ENCODE data around the gene NMUR2. TPM values are rescaled to one million over a fixed set of nuclear protein-coding genes. Genes with fewer than 3 reads are reported as not detected.

NMUR2 gene
- total RNA-seq, 3 donors from 2014 or later (not counting 1 experiment from before 2014, with no cell fraction given): not detected

- no peak for DNase-seq
- no peaks in the 10 kb centered on the region for H3K4me1 ChIP-seq (ENCODE audit: control insufficient read depth, insufficient read depth, low read length)
- H3K4me3 Mint-ChIP-seq: no peak overlapping the region
- no peak for TF ChIP-seq CTCF (IDR thresholded peaks at IDR 0.05)
- H3K27ac ChIP-seq (ENCODE audit: low read length): no peak overlapping the region
- no peaks in the 10 kb centered on the region for H3K27me3 ChIP-seq (ENCODE audit: control insufficient read depth, insufficient read depth, low read length)
- no peaks in the 10 kb centered on the region for H3K36me3 ChIP-seq (ENCODE audit: control insufficient read depth, insufficient read depth, low read length)
- H3K27ac Mint-ChIP-seq: no peak overlapping the region
- intact Hi-C loops (cut with micrococcal nuclease): no loop called here
- peaks cover 0 to 10% of the 10 kb centered on the region in 2 donors for H3K27me3 Mint-ChIP-seq (ENCODE audit: low read depth in 2 of 2)
- no peaks in the 10 kb centered on the region for H3K36me3 Mint-ChIP-seq
- H3K4me1 Mint-ChIP-seq: no peaks in the 10 kb centered on the region
- no peaks in the 10 kb centered on the region for H3K9me3 ChIP-seq (ENCODE audit: control insufficient read depth, insufficient read depth, low read length)
- H3K9me3 Mint-ChIP-seq: peaks cover 6 to 10% of the 10 kb centered on the region in 2 donors
- WGBS (ENCODE audit: insufficient coverage): no CpG with 5 or more reads among the region's 1 CpG
- H3K4me3 ChIP-seq (ENCODE audit: low read length): no peak overlapping the region
- ATAC-seq: no peak
Measured at GRCh38 chr5:152412129-152412528, 7.0 kb upstream of the NMUR2 start.

GRCh38 chr5:152406082-152406481 is 1.0 kb upstream of the NMUR2 start:
- H3K27ac ChIP-seq (ENCODE audit: low read length): no peak overlapping the region
- H3K9me3 Mint-ChIP-seq: peaks cover 0 to 3% of the 10 kb centered on the region in 2 donors
- no peak overlapping the region for H3K27ac Mint-ChIP-seq
- H3K27me3 Mint-ChIP-seq (ENCODE audit: low read depth in 2 of 2): peaks cover 2 to 17% of the 10 kb centered on the region in 2 donors
- TF ChIP-seq CTCF (IDR thresholded peaks at IDR 0.05): no peak
- 83% methylated on average over 1 of the region's 1 CpG for WGBS (ENCODE audit: insufficient coverage)
- no peaks in the 10 kb centered on the region for H3K36me3 ChIP-seq (ENCODE audit: control insufficient read depth, insufficient read depth, low read length)
- DNase-seq: no peak
- no peak overlapping the region for H3K4me3 ChIP-seq (ENCODE audit: low read length)
- no peak for ATAC-seq
- no peak overlapping the region for H3K4me3 Mint-ChIP-seq
- no peaks in the 10 kb centered on the region for H3K4me1 ChIP-seq (ENCODE audit: control insufficient read depth, insufficient read depth, low read length)
- no peaks in the 10 kb centered on the region for H3K27me3 ChIP-seq (ENCODE audit: control insufficient read depth, insufficient read depth, low read length)
- H3K4me1 Mint-ChIP-seq: peaks cover 0 to 9% of the 10 kb centered on the region in 2 donors
- intact Hi-C loops (cut with micrococcal nuclease): no loop called here
- no peaks in the 10 kb centered on the region for H3K9me3 ChIP-seq (ENCODE audit: control insufficient read depth, insufficient read depth, low read length)
- H3K36me3 Mint-ChIP-seq: no peaks in the 10 kb centered on the region

DNA sequence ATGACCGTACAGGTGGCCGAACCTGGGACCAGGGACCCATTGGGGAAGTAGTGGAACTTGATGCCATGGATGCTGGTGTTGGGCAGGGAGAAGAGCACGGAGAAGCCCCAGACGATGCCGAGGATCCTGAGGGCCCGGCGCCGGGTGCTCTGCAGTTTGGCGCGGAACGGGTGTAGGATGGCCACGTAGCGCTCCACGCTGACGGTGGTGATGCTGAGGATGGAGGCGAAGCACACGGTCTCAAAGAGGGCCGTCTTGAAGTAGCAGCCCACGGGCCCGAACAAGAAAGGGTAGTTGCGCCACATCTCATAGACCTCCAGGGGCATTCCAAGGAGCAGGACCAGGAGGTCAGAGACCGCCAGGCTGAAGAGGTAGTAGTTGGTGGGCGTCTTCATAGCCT is 585 bp downstream of the NMUR2 start:
- ATAC-seq: no peak

More for the DNA sequence above, 585 bp downstream of the NMUR2 start:
- no peaks in the 10 kb centered on the region for H3K27me3 ChIP-seq (ENCODE audit: control insufficient read depth, insufficient read depth, low read length)
- Mint-ChIP-seq H3K4me1 (peaks cover 0 to 9% of the 10 kb centered on the region in 2 donors), H3K36me3 (no peaks in the 10 kb centered on the region), H3K27ac (no peak overlapping the region), H3K9me3 (peaks cover 0 to 3% of the 10 kb centered on the region in 2 donors), H3K27me3 (ENCODE audit: low read depth in 2 of 2) (peaks cover 2 to 20% of the 10 kb centered on the region in 2 donors), H3K4me3 (no peak overlapping the region)
- H3K4me1 ChIP-seq (ENCODE audit: control insufficient read depth, insufficient read depth, low read length): no peaks in the 10 kb centered on the region
- H3K27ac ChIP-seq (ENCODE audit: low read length): no peak overlapping the region
- H3K9me3 ChIP-seq (ENCODE audit: control insufficient read depth, insufficient read depth, low read length): no peaks in the 10 kb centered on the region
- WGBS (ENCODE audit: insufficient coverage): 95% methylated on average over 22 of the region's 23 CpGs
- no peak for DNase-seq
- H3K36me3 ChIP-seq (ENCODE audit: control insufficient read depth, insufficient read depth, low read length): no peaks in the 10 kb centered on the region
- no peak overlapping the region for H3K4me3 ChIP-seq (ENCODE audit: low read length)
- no peak for TF ChIP-seq CTCF (IDR thresholded peaks at IDR 0.05)
- intact Hi-C loops (cut with micrococcal nuclease): no loop called here

Data from natural killer cell (primary cell).